DMS153 (cell line): ENCODE measurements around the gene ADCY9.
"Not testable (repeated sequence)": the region's sequence is repeated elsewhere in the genome, so short reads cannot be mapped to it uniquely, and the experiment has no call there.

ENCODE experiments used
- DNase-seq: peaks from one replicate; lab custom pipeline; 2025; lab: John Stamatoyannopoulos, UW

ADCY9 gene

DNA sequence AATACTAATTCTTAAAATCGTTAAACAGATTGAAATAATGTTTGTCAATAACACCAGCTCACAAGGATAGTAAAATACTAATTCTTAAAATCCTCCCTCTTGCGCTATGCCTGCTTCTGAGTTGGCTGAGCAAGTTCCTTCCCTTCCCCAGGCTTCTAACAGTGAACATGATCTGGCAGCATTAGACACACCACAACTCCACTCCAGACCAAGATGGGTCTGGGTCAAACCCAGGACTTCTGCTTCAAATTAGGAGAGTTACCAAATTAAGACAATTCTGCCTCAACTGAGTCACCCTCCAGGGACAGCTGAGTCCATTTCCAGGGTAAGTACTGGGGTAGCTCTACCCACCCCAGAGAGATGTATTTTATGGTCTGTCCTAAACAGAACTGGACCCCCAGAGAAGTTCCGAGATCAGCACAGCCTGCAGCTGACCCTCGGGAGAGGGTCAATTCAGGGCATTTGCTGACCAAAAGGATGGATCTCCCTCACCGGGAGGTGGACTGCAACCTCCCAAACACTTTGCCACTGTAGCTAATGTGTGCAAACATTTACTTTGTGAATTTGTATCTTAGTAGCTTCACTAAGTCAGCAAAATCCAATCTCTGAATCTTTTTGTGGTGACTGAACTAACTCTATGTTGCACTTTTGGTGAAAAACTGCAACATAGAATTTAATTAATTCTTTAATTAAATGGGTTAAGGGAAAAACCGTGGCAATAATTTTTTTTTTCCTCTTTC, 48.8 kb downstream of the ADCY9 start:
- DNase-seq: no peak

DNA sequence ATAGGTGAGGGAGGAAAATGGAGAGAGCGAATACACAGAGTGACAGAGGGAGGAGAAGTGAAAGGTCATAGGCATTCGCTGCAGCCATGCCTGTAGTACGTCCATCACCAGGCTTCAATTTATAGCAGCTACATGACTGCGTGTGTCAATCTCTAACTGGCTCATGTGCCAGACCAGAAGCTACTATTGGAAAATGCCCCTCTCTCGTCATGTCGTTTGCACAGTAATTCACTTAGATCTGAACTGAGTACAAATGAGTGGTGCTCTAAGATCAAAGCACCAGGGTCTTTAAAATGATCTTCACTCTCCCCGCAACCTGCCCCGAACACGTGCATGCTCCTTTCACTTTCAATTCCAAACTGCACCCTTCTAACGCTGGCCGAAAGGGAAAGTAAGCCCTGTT, 51.3 kb downstream of the ADCY9 start:
- DNase-seq: peak; percentile 33

DNA sequence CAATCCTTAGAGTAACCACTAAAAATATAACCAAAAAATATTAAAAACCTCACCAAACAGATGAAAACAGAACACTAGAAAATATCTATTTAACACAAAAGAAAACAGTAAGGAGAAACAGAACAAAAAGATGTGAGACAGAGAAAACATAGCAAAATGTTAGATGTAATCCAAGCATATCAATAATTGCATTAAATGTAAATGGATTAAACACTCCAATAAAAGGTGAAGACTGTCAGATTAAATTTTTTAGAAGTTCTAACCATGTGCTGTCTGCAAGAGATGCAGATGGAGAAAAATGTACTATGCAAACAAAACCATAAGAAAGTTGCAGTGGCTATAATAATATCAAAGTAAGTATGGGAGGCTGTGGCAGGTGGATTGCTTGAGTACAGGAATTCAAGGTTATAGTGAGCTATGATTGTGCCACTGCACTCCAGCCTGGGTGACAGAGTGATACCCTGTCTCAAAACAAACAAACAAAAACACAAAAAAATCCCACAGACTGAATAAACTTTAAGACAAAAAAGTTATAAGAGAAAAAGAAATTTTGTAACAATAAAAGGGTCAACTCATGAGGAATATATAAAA, 53.9 kb downstream of the ADCY9 start:
- DNase-seq: no peak

DNA sequence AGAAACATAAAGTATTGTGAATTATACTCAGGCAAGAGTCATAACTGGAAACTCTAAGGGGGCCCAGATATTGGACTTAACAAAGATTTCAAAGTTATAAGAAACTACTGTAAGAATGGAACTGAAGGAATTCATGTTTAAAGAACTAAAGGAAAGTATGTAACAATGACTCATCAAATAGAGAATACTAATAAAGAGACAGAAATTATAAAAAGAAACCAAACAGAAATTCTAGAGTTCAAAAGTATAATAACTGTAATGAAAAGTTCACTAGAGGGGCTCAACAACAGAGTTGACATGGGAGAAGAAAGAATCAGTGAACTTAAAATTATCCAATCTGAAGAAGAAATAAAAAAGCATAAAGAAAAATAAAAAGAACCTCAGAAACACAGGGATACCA, 55.4 kb downstream of the ADCY9 start:
- DNase-seq: no peak

DNA sequence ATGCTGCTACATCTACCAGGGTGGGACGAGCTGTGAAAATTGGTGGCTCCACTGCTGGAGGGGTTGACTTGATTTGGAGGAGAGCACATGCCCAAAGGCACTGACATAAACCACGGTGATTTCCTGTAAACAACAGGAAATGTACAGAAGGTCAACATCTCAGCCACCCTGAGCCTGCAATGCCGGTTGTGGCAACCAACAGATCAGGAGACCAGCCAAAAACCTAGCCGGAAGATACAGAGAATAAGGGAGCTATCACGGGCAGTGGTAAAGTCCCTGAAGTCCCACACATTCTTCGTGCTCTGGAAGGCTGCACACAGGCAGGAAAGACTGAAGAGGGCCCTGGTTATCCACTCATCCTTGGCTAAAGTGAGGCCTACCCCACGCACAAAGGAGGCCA, 56.2 kb downstream of the ADCY9 start:
- DNase-seq: no peak

DNA sequence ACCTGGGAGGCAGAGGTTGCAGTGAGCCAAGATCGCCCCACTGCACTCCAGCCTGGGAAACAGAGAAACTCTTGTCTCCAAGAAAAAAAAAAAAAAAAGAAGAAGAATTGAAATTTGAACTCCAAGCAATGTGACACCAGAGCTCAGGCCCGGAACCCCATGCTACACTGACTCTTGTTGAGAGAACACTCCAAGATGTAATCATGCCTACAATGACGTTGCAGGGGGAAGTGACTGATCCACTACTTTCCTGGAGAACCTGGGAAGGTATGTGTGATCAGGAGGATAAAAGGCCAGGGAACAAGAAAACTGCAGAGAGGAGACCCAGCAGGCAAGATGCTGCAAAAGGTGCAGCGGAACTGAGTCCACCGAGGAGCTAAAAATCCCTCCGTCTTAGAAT, 57.9 kb downstream of the ADCY9 start:
- DNase-seq: no peak

DNA sequence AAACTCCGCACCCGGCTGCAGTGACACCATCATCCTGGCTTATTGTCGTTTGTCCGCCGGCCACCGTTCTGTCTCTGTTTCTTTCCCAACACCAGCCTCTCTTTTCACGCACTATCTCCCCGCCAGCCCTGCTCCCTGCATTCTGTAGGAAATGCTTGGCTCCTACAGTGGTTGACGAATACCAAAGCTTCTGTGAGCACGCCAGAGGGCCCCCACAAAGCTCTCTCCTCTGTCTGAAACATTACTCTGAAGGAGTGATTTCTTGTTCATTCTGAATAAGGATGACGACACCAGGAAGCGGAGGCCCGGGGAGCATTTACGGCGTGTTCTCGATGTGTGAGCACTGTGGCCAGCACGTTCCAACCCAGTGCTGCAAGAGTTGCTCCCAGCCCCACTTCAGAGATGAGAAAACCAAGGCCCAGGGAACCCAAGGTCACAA, 58.8 kb downstream of the ADCY9 start:
- DNase-seq: no peak

DNA sequence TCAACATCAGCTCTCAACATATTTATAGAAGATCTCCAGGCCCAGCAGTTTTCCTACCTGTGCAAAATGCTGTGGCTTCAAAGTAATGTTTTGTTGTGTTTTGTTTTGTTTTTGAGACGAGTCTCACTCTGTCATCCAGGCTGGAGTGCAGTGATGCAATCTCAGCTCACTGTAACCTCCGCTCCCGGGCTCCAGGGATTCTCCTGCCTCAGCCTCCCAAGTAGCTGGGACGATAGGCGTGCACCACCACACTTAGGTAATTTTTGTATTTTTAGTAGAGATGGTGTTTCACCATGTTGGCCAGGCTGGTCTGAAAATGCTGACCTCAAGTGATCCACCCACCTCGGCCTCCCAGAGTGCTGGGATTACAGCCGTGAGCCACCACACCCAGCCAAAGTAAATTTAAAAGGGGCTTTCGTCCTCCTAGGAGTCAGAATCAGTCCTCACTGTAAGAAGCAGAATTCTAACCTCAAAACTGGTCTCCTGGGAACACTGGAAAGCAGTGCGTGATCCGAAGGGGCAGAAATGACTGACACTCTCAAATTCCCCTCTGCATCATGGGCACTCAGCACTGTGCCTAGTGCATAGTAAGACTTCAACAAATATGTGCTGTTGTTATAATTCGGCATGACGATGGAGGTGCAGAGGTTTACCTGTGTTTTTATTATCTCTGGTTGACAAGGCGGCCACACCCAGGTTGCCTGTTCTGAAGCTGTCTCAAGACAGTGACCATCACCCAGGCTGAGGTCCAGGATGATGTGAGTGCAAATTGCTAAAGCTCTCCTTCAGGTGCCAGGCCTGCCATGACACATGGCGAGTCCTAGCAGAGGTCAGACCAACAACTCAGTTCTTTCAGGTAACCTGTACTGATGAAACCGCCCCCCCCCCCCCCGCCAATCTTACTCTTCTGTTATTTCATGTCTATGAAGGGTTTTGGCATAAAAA, 59.8 kb downstream of the ADCY9 start:
- DNase-seq: no peak

DNA sequence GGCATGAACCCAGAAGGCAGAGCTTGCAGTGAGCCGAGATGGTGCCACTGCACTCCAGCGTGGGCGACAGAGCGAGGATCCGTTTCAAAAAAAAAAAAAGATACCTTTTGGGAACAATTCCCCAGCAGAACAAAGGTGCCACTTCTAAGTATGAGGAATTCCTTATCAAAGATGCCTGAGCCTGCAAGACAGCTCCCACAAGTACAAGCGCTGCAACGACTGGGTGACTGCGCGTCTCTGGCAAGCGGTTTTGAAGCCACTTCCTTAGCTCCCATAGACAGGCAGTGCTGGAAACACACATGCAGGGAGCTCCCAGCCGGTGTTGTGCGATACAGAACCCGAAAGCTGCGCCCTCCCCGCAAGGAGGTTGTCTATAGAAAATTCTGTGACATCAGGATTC, 60.5 kb downstream of the ADCY9 start:
- no peak for DNase-seq

DNA sequence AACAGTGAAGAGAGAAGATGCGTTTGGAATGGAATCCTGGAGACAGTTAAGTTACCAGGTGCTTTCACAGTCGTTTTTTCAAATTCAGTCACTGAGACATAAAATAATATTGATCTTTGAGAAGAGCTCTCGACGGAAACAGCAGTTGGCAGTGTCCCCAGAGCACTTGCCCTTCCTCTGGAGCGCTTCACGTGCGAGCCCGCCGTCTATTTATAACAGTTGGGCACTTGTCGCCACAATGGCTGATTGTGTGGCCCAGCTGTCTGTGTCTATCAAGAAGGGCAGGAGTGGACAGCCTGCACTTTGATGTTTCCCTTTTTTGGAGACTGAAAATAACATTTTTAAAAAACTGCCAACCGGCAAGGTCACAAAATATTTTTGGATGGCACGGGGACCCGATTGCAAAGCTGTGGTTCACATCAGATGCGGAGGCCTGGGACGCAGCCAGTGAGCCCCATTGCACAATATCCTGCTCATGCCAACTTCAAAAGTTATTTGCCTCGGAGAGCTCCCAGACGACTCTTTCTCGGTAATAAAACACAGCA, 62.9 kb downstream of the ADCY9 start:
- peak; percentile 98 for DNase-seq

DNA sequence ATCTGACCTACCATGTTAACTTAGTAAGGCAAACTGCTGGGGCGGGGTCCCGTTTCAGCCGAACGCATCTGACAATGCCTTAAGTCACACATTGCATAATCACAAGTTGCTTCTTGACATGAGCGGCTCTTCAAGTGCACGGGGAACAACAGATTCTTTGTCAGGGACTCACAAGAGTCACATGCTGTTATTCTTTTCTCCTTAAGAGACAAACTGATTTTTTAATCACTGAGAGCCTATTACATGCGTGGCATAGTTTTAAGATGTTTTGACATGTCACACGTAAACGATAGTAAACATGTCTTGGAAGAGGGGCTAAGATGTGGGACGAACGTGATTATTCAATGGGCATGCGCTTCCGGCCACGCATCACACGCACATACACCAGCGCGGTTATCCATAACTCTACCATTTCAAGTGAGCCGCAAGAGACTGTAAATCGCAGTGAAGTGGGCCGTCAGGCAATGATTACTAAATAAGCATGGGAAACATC, 63.4 kb downstream of the ADCY9 start:
- peak; percentile 67 for DNase-seq

DNA sequence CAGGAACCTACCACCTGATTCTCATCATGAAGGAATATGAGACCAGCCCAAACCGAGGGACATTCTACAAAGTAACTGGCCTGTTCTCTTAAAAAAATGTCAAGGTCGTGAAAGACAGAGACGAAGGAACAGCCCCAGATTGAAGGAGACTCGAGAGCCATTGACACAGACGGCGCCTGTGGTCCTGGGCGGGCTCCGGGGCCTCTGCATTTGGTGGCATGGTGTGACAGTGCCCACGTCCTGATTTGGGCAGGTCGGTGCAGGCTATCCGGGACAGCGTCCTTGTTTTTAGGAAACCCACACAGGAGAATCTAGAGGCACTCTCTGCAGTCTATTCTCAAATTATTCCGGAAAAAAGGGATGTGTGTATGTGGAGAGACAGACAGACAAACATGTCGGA, 64.1 kb downstream of the ADCY9 start:
- no peak for DNase-seq

DNA sequence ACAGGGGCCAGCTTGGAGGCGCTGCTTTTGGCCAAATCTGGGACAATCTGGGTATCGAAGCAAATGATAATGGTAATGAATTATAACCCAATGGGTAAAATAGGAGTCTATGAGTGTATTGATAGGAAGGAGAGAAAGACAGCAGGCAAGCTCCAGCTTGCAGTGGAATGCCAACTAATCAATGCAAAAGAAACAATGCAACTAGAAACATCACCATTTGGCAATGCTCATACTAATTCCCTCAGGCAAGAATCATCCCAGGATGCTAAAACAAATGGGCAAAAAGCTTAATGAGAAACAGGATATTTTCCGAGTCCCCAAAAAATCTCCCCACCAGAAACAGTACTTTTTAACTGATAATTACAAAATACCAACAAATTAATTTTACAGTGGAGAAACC, 64.7 kb downstream of the ADCY9 start:
- no peak for DNase-seq

DNA sequence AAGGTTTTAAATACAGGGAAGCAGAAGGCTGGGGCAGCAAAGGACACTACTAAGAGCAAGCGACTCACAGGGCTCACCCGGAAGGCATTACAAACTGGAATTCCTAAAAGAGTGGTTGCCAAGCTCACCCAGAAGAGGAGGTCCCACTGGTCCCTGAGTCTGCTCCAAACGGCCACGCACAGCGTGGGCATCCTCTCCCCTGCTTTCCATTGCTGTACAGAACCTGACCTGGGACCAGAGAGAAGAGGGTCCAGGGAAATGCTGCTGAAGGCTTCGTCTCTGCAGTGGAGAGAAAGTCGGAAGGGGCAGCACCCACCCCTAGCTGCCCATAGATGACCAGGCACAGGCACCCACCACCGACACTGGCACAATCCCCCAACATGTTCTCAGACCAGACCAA, 67.2 kb downstream of the ADCY9 start:
- DNase-seq: no peak

DNA sequence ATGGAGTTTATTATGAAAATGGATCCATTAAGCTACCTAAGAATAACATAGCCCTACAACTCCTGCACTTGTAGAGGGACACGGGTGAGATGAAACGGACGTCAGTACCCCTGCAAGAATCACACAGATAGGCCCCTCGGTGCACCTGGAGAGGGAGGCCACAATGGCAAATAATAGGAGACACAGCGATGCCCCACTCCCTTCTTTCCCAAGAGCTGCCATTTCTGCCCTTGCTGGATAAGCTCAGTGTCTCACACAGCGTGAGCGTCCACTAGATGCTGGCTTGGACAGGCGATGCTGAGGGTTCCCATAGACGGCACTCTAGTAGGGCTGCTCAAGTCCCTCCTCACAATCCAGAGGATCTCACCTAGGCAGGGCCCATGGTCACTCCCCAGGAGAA, 67.8 kb downstream of the ADCY9 start:
- DNase-seq: no peak

DNA sequence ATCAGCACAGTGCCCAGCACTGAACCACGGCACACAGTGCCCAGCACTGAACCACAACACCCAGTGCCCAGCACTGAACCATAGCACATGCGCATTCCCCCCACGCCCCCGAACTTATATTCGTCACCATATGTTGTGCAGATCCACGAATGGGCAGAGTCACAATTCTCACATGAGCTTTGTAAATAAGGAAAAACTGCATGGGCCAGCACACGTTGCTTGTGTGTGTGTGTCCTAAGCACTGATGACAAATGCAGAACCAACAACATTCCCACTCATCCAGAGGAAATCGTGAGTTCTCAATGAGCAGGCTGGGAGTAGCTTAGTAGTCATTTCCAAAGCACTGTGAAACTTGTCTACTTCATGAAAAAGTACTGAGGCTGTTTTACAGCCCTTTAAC, 70.0 kb downstream of the ADCY9 start:
- no peak for DNase-seq

DNA sequence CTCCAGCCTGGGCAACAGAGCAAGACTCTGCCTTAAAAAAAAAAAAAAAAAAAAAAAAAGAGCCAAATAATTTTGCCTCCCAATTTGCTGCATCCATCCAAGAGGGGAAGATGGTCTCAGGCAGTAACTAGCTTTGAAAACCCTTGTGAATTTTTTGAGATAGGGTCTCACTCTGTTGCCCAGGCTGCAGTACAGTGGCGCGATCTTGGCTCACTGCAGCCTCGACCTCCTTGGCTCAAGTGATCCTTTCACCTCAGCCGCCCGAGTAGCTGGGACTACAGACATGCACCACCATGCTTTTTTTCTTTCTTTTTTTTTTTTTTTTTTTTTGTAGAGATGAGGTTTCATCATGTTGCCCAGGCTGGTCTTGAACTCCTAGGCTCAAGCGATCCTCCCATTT, 70.7 kb downstream of the ADCY9 start:
- not testable (repeated sequence) for DNase-seq

DNA sequence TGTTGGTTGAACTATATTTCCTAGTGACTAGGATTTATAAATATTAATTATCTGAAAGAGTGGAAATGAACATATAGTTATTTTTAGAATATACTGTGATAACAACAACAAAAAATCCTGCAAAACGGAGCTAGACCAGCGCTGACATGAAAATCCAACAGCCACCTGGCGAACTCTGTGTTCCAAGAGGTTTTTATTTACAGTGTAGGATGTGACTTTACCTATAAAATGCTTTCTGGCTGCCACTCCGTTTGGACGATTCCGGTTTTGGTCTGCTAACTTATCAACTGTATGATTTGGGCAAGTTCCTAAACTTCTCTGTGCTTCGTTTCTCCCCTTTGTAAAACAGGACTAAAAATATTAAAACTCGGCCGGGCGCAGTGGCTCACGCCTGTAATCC, 73.7 kb downstream of the ADCY9 start:
- no peak for DNase-seq

DNA sequence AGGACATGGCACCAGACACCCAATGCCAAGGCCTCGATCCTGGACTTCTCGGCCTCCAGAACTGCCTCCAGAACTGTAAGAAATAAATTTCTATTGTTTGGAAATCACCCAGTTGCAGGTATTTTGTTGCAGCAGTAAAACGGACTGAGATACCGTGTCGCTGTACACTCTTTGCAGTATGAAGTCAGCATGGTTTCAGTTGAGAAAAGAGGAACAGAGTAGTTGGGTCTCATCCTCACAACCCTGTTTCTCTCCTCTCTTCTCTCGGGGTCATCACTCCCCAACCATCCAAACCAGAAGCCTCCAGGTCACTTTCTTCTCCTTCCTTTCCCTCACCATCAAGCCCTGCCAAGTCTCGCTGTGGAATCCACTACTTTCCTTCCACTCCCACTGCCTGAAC, 77.8 kb downstream of the ADCY9 start:
- no peak for DNase-seq

DNA sequence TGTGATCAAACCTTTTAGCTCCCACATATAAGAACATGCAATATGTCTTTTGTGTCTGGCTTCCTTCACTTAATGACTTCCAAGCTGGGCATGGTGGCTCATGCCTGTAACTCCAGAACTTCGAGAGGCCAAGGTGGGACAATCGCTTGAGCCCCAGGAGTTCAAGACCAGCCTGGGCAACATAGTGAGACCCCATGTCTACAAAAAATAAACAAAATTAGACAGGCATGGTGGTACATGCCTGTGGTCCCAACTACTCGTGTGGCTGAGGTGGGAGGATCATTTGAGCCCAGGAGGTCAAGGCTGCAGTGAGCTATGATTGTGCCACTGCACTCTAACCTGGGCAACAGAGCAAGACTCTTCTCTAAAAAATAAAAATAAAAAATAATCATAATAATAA, 79.3 kb downstream of the ADCY9 start:
- not testable (repeated sequence) for DNase-seq

DNA sequence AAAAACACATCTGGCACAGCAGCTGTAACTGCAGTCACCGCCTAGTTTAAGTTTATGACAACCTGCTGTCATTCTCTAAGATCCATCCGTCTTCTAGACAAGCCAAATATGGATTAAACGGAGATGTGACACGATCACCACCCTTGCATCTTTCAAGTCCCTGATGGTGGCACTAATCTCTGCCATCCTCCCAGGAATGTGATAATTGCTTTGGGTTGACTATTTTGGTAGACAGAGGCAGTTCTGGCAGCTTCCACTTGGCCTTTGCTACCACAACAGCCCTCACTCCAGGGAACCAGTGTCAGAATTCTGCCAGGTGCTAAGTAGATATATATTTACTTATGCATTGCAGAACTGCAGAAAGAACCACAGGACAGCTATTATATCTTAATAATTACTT, 81.3 kb downstream of the ADCY9 start:
- no peak for DNase-seq

DNA sequence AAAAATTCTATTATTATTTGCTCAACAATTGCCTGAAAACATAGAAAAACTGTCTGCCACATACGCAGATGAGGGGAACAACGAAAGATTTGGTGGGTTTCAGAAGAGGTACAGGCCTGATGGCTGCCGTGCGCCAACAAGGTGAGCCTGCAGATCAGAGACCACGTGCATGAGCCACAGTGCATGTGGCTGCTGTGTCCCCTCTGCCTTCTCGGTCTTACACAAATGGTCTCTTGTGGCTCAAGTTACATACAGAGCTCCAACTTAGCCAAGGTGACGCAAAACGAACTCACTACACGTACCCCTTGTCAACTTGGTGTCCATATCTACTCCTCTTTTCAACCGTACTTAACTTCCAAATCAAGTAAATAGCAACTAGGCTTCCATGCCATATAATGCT, 82.3 kb downstream of the ADCY9 start:
- no peak for DNase-seq
